NCI-H1694 treated with DMSO at 0.1 percent for 48 hours (cell line): Measurements from ENCODE around the gene RPUSD1.

Experiments
- DNase-seq: peaks from one replicate; lab custom pipeline; 2025; lab: John Stamatoyannopoulos, UW

The RPUSD1 gene

DNA sequence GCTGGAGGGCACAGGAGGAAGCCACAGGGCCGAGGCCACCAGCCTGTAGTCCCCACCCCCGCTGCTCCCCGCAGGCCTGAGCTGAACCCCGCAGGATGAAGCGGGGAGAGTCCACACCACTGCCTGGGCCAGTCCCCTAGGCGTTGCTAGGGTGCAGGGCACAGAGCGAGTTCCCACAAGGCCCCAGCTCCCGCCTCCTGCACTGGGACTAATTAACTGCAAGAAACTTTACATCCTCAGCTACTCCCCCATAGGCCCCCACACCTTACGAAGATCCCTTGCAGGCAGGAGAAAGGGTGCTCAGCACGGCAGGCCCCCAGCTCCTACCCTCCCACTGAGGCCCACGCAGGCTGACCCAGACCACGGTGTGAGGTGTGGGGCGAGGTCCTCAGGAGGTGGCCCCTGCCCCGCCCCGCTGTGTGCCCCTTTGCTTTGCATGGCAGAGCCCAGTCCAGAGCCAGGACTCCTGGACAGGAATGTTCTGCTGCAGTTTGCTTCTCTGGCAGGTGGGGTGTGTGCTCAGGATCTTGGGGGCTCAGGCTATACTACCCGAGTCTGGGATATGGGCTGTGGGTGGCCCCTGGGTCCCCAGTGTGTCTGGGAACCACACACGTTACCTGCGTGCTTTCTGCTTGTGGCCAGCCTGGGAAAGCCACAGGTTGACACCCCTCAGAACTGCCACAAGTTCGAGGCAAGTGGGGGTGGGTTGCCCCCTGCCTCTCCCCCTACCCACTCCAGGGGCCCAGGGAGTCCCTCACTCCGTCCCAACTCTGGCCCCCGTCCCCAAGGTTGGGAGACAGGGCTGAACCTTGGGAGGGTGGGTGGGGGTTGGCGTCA is 11.1 kb upstream of the RPUSD1 start:
- DNase-seq: no peak

DNA sequence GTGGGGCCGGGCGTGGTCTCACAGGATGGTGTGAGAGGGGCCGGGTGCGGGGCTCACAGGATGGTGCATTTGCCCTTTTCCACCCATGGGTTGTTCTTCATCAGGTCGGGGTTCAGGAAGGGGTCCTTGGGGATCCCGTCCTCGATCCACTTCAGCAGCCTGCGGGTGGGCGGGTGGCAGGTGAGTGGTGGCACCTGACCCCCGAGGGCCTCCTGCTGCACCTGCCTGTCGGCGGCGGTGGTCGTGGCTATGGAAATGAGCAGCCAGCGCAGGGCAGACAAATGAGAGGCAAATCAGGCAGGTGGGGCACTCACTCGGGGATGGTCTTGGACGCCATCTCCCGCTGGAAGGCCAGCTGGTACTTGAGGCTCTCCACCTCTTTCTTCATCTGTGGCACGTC is 10.5 kb upstream of the RPUSD1 start:
- no peak for DNase-seq

- DNase-seq: no peak
Measured at GRCh38 chr16:797686-798085, 9.5 kb upstream of the RPUSD1 start.

- no peak for DNase-seq
Measured at GRCh38 chr16:797120-797420, 8.9 kb upstream of the RPUSD1 start.

DNA sequence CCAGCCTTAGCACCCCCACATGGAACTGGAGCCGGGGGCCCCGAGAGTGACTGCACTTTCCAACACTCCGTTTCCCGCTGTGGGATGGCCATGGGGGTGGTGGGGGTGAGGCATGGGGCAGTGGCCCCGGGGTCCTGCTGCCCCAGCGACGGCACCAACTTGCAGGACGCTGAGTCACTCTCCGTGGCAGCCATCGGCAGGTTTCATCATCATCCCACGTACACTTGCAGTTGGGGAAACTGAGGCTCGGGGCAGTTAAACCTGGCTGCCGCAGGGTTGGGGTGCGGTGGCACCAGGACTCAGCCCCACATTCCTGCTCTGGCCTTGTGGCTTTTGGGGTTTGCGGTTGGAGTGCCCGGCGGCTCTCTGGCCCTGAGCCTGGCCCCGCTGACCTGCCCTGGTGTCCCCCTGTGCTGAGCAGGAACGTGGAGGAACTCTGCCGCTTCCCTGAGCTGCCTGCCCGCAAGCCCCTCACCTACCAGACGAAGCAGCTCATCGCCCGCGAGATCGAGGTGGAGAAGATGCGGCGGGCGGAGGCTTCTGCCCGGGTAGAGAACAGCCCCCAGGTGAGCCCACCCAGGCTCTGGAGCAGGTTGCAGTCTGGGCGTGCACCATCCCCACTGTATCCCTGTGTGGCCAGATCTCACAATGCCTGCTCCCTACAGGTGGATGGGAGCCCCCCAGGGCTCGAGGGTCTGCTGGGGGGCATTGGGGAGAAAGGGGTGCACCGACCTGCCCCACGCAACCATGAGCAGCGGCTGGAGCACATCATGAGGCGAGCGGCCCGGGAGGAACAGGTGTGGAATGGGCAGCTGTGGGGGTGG is 8.3 kb upstream of the RPUSD1 start:
- DNase-seq: no peak

GRCh38 chr16:795580-796229 is 7.5 kb upstream of the RPUSD1 start:
- DNase-seq: no peak

GRCh38 chr16:794853-795466 is 6.8 kb upstream of the RPUSD1 start:
- no peak for DNase-seq

- DNase-seq: no peak
Measured at GRCh38 chr16:794091-794822, 6.1 kb upstream of the RPUSD1 start.

GRCh38 chr16:793414-793813 is 5.2 kb upstream of the RPUSD1 start:
- no peak for DNase-seq

DNA sequence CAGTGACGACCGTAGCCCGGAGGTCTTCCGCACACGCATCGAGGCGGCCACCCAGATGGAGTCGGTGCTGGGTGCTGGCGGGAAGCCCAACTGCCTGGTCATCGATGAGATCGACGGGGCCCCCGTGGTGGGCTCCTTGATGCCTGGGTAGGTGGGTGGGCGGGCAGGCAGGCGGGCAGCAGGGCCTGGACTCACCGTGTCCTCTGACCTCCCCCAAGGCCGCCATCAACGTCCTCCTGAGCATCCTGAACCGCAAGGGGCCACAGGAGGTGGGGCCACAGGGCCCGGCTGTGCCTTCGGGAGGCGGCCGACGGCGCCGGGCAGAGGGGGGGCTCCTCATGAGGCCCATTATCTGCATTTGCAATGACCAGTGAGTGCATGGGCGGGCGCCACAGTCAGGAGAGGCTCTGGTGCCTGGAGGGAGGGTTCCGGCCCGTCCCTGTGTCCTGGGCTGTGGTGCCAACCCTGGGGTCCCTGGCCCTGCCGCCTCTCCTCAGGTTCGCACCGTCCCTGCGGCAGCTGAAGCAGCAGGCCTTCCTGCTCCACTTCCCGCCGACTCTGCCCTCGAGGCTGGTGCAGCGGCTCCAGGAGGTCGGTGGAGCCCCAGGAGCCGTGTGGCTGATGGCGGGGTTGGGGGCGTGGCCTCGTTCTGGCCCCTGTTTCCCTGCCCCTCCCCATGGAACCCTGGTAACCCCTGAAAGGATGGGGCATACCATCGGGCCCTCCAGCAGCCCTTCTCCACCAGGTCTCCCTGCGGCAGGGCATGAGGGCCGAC is 4.2 kb upstream of the RPUSD1 start:
- DNase-seq: no peak

DNA sequence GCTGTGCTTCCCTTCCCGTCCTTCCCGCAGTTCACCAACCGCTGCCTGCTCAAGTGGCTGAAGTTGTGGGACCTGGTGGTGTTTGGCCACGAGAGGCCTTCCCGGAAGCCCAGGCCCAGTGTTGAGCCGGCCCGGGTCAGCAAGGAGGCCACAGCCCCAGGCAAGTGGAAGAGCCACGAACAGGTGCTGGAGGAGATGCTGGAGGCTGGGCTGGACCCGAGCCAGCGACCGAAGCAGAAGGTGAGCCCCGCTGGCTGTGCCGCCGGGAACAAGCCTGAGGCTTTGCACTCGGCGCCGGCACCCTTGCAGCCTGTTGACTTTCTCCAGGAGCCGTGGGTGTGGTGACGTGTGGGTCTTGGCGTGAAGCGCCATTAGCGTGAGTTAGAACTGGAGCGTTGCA is 3.0 kb upstream of the RPUSD1 start:
- no peak for DNase-seq

- no peak for DNase-seq
Measured at GRCh38 chr16:790086-790485, 1.9 kb upstream of the RPUSD1 start.

DNA sequence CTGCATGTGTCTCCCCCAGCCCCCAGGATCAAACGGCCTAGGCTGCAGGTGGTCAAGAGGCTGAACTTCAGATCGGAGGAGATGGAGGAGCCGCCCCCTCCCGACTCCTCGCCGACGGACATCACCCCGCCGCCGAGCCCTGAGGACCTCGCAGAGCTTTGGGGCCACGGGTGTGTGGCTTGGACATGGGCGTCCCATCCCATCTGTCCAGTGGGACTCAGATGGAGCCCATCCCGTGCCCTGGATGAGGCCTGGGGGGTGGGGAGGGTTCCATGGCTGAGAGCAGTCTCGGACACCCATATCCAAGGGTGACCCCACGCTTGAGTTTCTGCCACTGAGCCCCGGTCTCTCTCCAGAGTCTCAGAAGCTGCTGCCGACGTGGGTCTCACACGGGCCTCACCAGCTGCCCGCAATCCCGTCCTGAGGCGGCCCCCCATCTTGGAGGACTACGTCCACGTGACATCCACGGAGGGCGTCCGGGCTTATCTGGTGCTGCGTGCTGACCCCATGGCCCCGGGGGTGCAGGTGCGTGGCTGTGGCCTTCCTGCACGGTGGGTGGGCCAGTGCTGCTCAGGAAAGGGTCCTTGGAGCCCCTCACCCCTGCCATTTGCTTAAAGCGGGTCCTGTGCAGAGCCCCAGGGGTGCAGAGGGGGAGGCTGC is 1.1 kb upstream of the RPUSD1 start:
- DNase-seq: no peak

- DNase-seq: peak; percentile 72
Measured at GRCh38 chr16:788399-789126, 382 bp upstream of the RPUSD1 start, which contains the start of gene CHTF18. Gene CHTF18 (plus strand): TSS chr16:788620. CDS start chr16:788685, 65 bp downstream.

GRCh38 chr16:787321-787966 is 737 bp downstream of the RPUSD1 start:
- no peak for DNase-seq

DNA sequence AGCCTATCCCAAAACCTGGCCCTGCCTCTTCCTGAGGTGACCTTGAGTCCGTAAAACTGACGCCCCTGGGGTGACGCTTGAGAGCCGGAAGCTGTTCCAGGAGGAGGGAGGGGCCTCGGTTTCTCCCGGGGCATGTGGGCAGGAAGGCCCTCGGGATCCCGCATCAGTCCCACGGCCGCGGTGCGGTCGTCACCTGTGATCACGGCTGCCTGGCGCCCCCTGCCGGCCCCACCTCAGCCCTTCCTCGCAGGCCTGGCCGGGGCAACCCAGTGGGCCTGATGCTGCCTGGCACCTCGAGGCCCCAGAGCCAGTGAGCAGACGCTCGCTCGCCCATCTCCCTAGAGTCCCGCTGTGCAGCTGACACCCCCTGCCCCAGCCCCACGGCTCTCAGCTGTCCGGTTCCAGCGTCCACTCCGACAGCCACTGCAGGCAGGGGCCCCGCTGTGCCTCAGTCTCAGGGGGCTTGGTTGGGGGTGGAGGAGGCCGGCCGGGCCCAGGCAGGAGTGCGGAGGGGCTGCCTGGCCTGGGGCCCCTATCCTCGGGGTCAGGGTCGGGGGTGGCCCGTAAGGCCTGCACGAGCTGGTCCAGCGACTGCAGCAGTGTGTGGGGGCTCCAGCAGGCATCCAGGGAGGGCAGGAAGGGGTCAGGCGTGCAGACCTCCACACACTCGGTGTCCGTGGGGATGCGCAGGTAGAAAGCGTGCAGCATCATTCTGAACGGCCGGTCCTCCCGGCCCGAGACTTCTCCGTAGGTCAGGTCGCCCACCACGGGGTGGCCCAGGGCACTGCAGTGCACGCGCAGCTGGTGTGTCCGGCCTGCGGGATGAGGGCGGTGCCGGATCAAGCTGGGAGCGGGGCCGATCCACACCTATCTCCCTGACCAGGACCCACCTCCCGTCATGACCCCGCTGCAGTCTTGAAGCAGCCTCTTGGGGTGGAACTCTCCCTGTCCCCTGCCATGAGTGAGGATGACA is 2.3 kb downstream of the RPUSD1 start:
- peak; percentile 6 for DNase-seq

DNA sequence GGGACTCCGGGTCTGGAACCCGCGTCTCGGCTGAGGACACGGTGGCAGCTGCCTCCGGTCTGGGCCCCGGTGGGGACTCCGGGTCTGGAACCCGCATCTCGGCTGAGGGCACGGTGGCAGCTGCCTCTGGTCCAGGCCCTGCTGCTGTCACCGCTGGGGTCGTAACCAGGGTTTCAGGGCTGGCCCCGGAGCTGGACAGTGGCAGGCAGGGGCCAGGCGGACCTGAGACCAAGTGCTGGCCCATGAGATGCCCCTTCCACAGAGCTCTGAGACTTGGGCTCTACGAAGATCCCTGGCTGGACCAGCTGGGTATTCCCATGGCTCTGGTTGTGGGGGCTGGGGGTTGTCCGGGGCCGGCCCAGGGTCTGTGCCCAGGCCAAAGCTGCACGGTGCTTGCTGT is 3.8 kb downstream of the RPUSD1 start:
- DNase-seq: no peak
